ENCODE results near the gene LRSAM1.

GRCh38 chr9:127470662-127471061, 19.4 kb downstream of the LRSAM1 start:
- TF ChIP-seq CTCF (IDR thresholded peaks at IDR 0.05; ENCODE audit: low read length): no peak
- no peak for TF ChIP-seq EZH2 (optimal IDR thresholded peaks at IDR 0.05; ENCODE audit: low read depth, low read length)

Data from MM.1S (cell line).